IPS DF 6.9 (cell line): ENCODE results near the gene ANKS3.

ENCODE experiments used
- DNase-seq: peaks from one replicate; pipeline ENCODE4 v3.0.0-alpha.2; 2013; ENCODE audit warnings: low read depth, low spot score
- H3K27ac ChIP-seq: one replicate; pipeline ENCODE4 v1.5.1; 2013; ENCODE audit warnings: low read length, control low read depth
- H3K27me3 ChIP-seq: 2 replicates; pipeline ENCODE4 v1.6.1; 2013; ENCODE audit warnings: mild to moderate bottlenecking, low read length; ENCODE audit not compliant: control insufficient read depth, insufficient read depth
- H3K36me3 ChIP-seq: 2 replicates; pipeline ENCODE4 v1.6.1; 2013; ENCODE audit warnings: low read length; ENCODE audit not compliant: control insufficient read depth, insufficient read depth
- H3K4me1 ChIP-seq: 2 replicates; pipeline ENCODE4 v1.6.1; 2013; ENCODE audit warnings: low read length; ENCODE audit not compliant: control insufficient read depth, insufficient read depth
- H3K4me3 ChIP-seq: 2 replicates; pipeline ENCODE4 v1.5.1; 2013; ENCODE audit warnings: mild to moderate bottlenecking, low read length
- H3K9me3 ChIP-seq: 2 replicates; pipeline ENCODE4 v1.6.1; 2013; ENCODE audit warnings: low read length, inconsistent platforms; ENCODE audit not compliant: control insufficient read depth, insufficient read depth
- WGBS: extraction: QIAGEN DNeasy Blood & Tissue Kit; methylation state at CpG from one replicate; pipeline ENCODE4 v1.1.7; 2013; ENCODE audit warnings: mixed read lengths, missing lambda C conversion rate; ENCODE audit not compliant: insufficient read length, insufficient coverage; 5-methylcytosine and 5-hydroxymethylcytosine counted together

ANKS3 gene

GRCh38 chr16:4696172-4696904, 37.7 kb downstream of the ANKS3 start:
- no peak for DNase-seq
- Histone ChIP-seq H3K9me3 (no peaks in the 10 kb centered on the region), H3K4me1 (no peaks in the 10 kb centered on the region; the same call in 1 of the 2 replicates), H3K27me3 (no peaks in the 10 kb centered on the region), H3K27ac (no peak overlapping the region), H3K4me3 (no peak overlapping the region), H3K36me3 (peaks cover 30% of the 10 kb centered on the region)
- no CpG with 5 or more reads among the region's 19 CpGs for WGBS

- H3K4me1 ChIP-seq: no peaks in the 10 kb centered on the region; the same call in 1 of the 2 replicates
- DNase-seq: no peak
- no peak overlapping the region for H3K4me3 ChIP-seq
- peaks cover 24% of the 10 kb centered on the region for H3K36me3 ChIP-seq
- H3K27ac ChIP-seq: no peak overlapping the region
- H3K27me3 ChIP-seq: no peaks in the 10 kb centered on the region
- WGBS: no CpG with 5 or more reads among the region's 12 CpGs
- no peaks in the 10 kb centered on the region for H3K9me3 ChIP-seq
Observed at GRCh38 chr16:4695473-4696171, 38.4 kb downstream of the ANKS3 start.

GRCh38 chr16:4694642-4695451, 39.2 kb downstream of the ANKS3 start:
- peak overlapping the region; percentile 90; the same call in 1 of the 2 replicates for H3K4me3 ChIP-seq
- DNase-seq: no peak
- WGBS: no CpG with 5 or more reads among the region's 26 CpGs
- peaks cover 23% of the 10 kb centered on the region for H3K36me3 ChIP-seq
- H3K4me1 ChIP-seq: no peaks in the 10 kb centered on the region; the same call in 1 of the 2 replicates
- H3K9me3 ChIP-seq: no peaks in the 10 kb centered on the region
- no peaks in the 10 kb centered on the region for H3K27me3 ChIP-seq
- H3K27ac ChIP-seq: no peak overlapping the region

GRCh38 chr16:4693956-4694641, 40.0 kb downstream of the ANKS3 start:
- Histone ChIP-seq H3K27me3 (no peaks in the 10 kb centered on the region), H3K4me3 (peak overlapping the region; percentile 90), H3K27ac (no peak overlapping the region), H3K4me1 (no peaks in the 10 kb centered on the region; the same call in 1 of the 2 replicates), H3K9me3 (no peaks in the 10 kb centered on the region), H3K36me3 (peaks cover 25% of the 10 kb centered on the region)
- no CpG with 5 or more reads among the region's 54 CpGs for WGBS
- no peak for DNase-seq

GRCh38 chr16:4693296-4693955, 40.6 kb downstream of the ANKS3 start, which contains the start of gene NUDT16L1:
Gene NUDT16L1 (plus strand): TSS chr16:4693562. CDS start chr16:4693727, 165 bp downstream.
- DNase-seq: peak; percentile 90
- Histone ChIP-seq H3K36me3 (peaks cover 19% of the 10 kb centered on the region), H3K9me3 (no peaks in the 10 kb centered on the region), H3K4me1 (no peaks in the 10 kb centered on the region; the same call in 1 of the 2 replicates), H3K27ac (no peak within 1 kb of the TSS), H3K4me3 (peak within 1 kb of the TSS; percentile 90), H3K27me3 (no peaks in the 10 kb centered on the region)
- no CpG with 5 or more reads among the region's 91 CpGs for WGBS

GRCh38 chr16:4692460-4693295, 41.4 kb downstream of the ANKS3 start:
- H3K4me3 ChIP-seq: peak overlapping the region; percentile 41; the same call in 1 of the 2 replicates
- H3K27ac ChIP-seq: no peak overlapping the region
- H3K4me1 ChIP-seq: no peaks in the 10 kb centered on the region; the same call in 1 of the 2 replicates
- WGBS: no CpG with 5 or more reads among the region's 31 CpGs
- no peaks in the 10 kb centered on the region for H3K9me3 ChIP-seq
- no peaks in the 10 kb centered on the region for H3K27me3 ChIP-seq
- peaks cover 16% of the 10 kb centered on the region for H3K36me3 ChIP-seq
- no peak for DNase-seq

GRCh38 chr16:4691666-4692412, 42.2 kb downstream of the ANKS3 start:
- Histone ChIP-seq H3K4me1 (no peaks in the 10 kb centered on the region), H3K4me3 (no peak overlapping the region), H3K36me3 (peaks cover 17% of the 10 kb centered on the region), H3K9me3 (no peaks in the 10 kb centered on the region), H3K27ac (no peak overlapping the region), H3K27me3 (no peaks in the 10 kb centered on the region)
- no CpG with 5 or more reads among the region's 20 CpGs for WGBS
- DNase-seq: no peak

GRCh38 chr16:4690946-4691665, 43.0 kb downstream of the ANKS3 start:
- no peak for DNase-seq

More at GRCh38 chr16:4690946-4691665, 43.0 kb downstream of the ANKS3 start:
- Histone ChIP-seq H3K27ac (no peak overlapping the region), H3K9me3 (no peaks in the 10 kb centered on the region), H3K27me3 (no peaks in the 10 kb centered on the region), H3K4me3 (no peak overlapping the region), H3K4me1 (no peaks in the 10 kb centered on the region), H3K36me3 (peaks cover 18% of the 10 kb centered on the region)
- no CpG with 5 or more reads among the region's 19 CpGs for WGBS
